Stimulated activated CD4-positive, alpha-beta T cell treated with anti-CD3 and anti-CD28 coated beads, Interleukin-4, amount 100 ng/mL, for 4 hours (primary cell): ENCODE results near the gene EFNA4.

Experiments used
- DNase-seq, 2 experiments: peaks; one replicate each; pipeline ENCODE4 v3.0.0-alpha.2; 2020

Gene EFNA4

DNA sequence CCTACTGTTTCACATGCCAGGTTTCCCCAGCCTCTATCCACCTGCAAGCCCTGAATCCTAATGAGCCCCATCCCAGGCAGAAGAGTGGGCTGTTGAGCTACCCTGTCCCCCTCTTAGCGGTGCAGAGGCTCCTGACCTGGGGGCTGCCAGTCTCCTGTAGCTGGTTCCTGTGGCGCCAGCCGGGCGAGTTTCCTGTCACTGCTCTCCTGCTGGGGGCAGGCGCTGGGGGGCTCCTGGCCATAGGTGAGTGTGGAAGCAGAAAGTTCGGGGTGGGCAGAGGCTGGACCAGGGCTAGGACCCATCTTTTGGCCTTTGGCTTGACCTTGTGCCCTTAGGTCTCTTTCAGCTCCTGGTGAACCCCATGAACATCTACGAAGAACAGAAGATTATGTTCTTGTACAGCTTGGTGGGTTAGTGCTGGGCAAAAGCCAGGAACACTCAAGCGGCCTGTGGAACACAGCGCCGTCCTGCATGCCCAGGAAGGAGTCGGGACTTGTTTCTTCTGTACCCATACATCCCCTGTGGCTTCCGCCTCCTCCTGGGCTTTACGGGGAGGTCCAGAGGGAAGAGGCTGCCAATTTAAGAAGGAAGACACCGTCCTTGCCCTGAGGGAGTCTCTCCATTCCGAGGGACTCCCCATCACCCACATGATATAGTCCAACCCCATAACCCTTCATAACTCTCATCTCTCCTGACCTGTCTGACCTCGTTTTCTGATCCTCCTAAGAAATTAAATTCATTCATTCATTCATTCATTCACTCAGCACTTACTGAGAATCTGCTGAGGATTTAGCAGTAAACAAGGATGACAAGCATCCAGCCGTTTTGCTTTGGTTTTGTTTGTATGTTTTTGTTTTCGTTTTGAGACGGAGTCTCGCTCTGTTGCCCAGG lies 29.0 kb upstream of the EFNA4 start:
- DNase-seq: no peak

DNA sequence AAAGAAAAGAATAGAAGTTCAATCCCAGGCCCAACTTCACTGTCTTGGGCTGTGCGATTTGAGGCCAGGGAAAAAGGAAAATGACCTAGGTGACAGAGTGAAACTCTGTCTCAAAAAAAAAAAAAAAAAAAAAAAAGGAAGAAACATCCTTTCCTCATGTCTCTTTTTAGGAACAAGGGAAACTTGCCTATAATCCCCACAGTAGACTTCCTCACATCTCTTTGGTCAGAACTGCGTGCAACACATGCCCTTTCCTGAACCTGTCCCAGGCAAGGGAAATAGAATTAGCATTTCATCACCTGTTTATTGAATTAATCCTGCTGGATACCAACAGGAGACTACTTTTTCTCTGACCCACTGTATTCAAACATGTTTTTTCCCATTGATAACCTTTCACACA lies 27.6 kb upstream of the EFNA4 start:
- no peak for DNase-seq

- no peak for DNase-seq
Measured at GRCh38 chr1:155037043-155037442, 26.5 kb upstream of the EFNA4 start.

DNA sequence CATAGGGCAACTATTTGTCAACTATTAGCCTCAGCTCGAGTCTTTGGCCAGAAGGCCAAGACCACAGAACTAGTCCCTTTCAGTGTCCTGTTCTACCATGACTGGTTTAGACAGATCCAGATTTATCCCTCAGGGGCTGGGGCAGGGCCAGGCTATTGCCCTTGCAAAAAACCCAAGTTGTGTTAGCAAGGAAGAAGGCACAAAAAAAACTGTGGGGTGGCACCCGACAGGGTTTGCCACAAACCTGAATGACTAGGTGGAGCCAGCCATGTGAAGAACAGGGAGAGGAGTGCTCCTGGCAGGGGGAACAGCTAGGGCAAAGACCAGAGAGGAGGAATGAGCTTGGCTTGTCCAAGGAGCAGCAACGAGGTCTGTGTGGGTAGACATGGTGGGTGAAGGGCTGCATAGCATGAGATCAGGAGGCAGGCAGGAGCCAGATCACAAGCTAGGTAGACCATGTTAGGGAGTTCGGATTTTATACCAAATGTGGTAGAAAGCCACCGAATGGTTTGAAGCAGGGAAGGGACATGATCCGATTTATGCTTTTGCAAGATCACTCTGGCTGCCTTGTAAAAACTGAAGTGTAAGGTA lies 25.6 kb upstream of the EFNA4 start:
- no peak for DNase-seq

DNA sequence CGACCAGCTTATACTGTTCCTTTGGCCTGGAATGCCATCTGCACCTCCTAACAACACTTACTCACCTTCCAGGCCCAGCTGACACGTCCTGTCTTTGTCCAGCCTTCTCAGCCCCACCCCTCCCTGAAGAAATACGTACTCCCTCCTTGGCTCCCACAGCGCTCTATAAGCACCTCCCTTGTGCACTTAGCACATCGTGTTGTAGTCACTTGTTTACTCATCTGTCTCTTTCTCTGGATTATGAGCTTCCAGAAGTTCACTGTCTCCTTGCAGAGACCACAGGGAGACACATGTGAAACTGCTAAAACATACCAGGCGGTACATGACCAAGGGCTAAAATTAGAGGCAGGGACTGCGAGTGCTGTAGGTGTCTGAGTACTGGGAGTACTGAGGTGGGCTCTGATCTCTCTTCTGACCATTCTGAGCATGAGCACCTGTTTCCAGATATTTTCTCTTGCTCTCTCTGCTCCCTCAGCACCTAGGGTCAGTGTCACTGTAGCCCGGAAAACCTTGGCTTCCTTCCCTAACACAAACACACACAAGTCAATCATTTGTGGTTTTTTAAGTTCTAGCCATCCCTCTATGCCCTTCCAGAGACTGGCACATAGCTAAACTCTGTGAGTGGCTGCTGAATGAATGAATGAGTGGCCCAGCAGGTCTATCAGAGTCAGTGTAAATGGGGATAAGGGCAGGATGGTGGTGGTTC lies 24.8 kb upstream of the EFNA4 start:
- DNase-seq: no peak

DNA sequence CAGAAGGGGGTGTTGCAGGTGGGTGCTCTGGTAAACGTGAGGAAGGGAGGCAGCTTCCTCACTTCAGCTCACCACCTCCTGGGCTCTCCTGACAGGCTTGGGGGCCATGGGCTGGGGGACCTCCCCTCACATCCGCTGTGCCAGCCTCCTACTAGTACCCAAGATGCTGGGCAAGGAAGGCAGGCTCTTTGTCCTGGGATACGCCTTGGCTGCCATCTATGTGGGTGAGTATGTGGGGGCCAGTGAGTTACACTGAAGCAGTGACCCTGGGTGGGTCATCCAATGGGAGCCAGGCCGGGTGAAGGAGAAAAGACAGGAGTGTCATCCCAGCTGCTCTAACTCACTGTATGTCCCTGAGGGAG lies 24.3 kb upstream of the EFNA4 start:
- DNase-seq: no peak

DNA sequence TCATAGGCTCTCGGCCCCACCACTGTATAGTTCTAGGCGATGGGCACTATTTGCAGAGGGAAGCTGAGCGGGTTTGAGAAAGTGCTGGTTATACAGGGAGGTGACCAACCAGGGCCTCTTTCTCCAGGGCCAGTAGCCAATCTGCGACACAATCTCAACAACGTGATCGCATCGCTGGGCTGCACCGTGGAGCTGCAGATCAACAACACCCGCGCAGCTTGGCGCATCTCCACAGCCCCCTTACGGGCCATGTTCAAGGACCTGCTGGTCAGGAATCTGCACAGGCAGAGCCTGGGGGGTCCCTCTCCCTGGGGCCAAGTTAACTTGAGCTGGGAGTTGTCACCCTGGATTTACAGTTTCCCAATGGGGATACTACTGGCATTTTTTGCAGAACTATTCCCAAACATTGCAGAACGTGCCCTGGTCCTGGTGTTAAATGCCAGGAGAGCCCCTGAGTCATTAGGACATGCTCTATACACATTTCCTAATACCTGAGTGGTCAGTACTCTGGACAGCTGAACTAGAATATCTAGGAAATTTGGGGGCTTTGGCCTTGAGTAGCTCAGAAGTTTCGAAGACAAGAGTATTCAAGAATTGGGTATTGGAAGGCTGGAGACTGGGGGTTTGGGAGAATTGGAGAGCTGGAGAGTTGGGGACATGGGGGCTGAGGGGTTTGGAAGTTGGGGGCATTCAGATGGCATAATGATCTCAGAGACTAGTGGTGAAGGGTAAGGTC lies 23.0 kb upstream of the EFNA4 start:
- DNase-seq: no peak

GRCh38 chr1:155042789-155043188 lies 20.8 kb upstream of the EFNA4 start:
- no peak for DNase-seq

DNA sequence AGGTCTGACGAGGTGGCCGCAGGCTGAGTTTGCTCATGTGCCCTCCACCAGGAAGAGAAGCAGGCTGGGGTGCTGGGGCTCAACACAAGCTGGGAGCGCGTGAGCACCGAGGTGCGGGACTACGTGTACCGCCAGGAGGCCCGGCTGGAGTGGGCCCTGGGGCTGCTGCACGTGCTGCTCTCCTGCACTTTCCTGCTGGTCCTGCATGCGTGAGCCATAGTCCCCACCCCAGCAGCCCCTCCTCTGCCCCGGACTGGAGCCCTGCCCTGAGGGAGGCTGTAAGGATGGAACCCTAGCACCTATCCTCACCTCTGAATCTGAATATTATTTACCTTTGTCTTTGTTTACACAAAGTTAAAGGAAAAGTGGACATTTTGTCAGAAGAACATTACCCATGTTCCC lies 20.2 kb upstream of the EFNA4 start:
- no peak for DNase-seq

- no peak for DNase-seq
Measured at GRCh38 chr1:155043793-155044192, 19.7 kb upstream of the EFNA4 start.

GRCh38 chr1:155044365-155044764 lies 19.2 kb upstream of the EFNA4 start:
- DNase-seq: no peak

DNA sequence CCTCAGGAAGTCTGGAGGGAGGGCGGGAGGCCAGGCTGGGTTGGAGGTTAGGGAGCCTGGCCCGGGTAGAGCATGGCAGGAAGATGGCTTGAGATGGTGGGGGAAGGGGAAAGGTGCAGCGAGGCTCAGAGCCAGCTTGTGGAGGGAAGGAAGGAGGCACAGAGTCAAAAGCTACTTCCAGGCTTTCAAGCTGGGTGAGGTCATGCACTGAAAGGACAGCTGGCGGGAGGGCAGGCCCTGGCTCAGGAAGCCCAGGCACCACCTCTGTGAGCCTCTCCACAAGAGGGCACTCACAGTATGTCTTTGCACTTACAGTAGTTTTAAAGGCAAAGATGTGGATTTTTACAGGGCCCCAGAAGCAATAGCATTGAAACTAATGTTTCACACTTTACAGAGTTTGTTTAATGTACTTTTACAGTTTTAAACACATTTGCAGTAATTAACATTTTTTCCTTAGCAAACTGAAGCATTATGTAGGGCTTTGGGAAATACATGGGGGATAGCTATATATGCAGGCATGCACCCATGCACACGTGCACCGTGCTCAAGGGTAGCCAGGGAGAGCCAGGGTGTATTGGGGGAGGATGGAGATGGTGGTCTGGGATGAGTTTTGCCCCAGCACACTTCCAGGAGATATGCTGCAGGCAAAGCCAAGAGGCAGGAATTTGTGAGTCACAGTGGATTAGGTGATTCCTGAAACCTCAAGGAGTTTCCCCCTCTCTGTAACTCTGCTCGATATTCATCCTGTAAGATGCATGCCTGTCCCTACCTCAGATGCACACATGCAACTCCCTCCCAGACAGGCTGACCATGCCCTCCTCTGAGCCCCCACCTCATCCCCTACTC lies 18.5 kb upstream of the EFNA4 start:
- peak; percentile 38 to 53 for DNase-seq

DNA sequence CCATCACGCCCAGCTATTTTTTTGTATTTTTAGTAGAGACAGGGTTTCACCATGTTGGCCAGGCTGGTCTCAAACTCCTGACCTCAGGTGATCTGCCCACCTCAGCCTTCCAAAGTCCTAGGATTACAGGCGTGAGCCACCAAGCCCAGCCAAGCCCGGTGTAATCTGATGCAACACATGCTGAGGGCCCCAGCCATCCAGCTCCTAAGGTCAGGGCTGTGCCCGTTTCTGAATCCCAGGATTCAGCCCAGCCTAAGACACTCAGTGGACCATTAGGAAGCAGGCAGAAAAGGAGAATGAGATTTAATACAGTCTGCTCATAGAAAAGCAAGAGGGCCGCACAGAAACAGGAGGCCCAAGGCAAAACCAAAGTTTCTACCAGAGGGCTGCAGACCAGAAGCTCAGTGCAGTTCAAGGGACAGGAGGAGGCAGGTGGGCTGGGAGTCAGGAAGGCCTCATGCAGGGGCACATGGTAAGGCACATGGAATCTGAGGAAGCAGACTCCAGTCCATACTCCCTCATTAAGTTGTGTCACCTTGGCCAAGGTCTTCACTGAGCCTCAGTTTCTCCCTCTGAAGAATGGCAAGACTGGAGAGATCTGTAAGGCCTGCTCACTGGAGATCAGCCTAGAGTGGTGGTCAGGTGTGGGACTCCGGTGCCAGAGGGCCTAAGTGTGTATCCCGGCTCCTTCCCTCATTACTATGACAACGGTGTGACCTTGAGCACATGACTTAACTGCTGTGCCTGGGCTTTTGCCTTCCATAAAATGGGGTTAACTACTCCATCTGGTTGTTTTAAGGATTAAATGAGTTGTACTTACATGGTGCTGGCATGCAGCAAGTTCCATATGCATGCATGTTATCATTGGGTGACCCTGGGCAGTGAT lies 14.8 kb upstream of the EFNA4 start:
- no peak for DNase-seq

DNA sequence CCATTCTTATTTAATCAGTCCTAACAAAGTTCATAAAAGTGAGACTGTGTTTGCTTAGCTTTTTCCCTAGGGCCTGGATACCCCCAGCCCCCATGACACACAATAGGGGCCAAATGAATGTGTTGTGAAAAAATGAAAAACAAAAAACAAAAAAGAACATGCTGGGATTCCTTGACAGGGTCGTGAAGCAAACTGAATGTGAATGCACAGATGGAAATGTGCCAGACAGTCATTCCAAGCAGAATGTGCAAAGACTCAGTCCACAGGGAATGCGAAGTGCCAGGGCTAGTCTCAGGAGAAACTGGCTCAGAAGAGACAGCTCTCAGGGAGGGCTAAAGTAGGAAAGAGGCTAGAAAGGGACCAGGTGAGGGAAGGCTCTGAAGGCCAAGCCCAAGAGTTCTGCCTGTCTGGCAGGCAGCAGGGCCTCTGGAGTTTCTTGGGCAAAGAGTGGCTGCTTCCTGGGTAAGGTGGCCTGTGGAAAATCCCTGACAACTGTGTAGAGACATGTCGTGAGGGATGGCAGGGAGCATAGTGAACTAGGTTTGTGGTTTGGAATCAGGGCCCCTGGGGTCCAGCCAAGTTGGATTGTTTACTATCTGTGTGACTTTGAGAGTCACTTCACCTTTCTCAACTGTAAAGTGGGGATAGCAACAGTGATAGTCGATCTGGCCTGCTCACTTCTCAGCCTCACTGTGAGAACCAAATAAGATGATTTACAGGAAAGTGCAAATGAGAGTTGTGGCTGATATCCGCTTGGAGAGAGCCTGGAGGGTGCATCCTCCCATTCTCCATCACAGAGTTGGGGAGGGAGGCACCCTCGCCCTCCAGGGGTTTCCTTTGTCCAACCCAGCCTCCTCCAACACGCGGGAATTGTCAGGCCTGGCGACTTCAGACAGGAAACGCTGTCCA lies 13.6 kb upstream of the EFNA4 start:
- no peak for DNase-seq

- DNase-seq: peak; percentile 77 to 80
Measured at GRCh38 chr1:155050560-155051341, 12.8 kb upstream of the EFNA4 start, which contains the start of gene ADAM15. ADAM15 (plus strand) TSS chr1:155051316; CDS start chr1:155051387, 71 bp downstream.

- DNase-seq: no peak
Measured at GRCh38 chr1:155051342-155051776, 12.2 kb upstream of the EFNA4 start.

GRCh38 chr1:155051777-155052398 lies 11.7 kb upstream of the EFNA4 start:
- peak; percentile 34 to 62 for DNase-seq
